Measurements from ENCODE around the gene SPAG8.

The SPAG8 gene

DNA sequence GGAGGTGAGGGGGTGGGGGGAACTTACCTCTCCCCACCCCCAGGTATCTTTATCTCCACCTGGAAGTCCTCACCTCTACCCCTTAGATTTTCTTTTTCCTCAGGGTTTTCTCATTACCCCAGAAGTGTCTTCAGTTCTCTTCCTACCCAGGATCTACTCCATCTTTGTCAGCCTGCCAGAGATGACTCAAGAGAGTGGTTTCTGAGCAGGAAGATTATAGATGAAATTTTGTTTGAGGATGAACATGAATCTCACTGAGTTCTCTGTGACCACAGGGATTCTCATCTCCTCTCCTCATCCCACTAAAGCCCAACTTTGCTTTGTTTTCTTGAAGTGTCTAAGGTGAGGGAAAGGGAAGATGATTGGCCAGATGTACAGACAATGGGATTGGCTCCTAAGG lies 8.0 kb upstream of the SPAG8 start:
- Histone ChIP-seq H3K27me3 (ENCODE audit: control insufficient read depth, insufficient read depth, low read length) (no peaks in the 10 kb centered on the region), H3K9me3 (ENCODE audit: control insufficient read depth, insufficient read depth, low read depth, low read length) (no peaks in the 10 kb centered on the region), H3K4me3 (ENCODE audit: low read depth, low read length) (no peak overlapping the region), H3K4me1 (ENCODE audit: control insufficient read depth, insufficient read depth, low read length) (peaks cover 12% of the 10 kb centered on the region; the same call in 1 of the 2 replicates), H3K36me3 (ENCODE audit: control insufficient read depth, insufficient read depth, low read length) (no peaks in the 10 kb centered on the region), H3K27ac (ENCODE audit: low read depth, low read length) (no peak overlapping the region), H3K9ac (ENCODE audit: low read length) (no peak overlapping the region)

GRCh38 chr9:35818341-35818740 lies 6.3 kb upstream of the SPAG8 start:
- H3K9me3 ChIP-seq (ENCODE audit: control insufficient read depth, insufficient read depth, low read depth, low read length): no peaks in the 10 kb centered on the region
- no peak overlapping the region for H3K27ac ChIP-seq (ENCODE audit: low read depth, low read length)
- no peaks in the 10 kb centered on the region for H3K27me3 ChIP-seq (ENCODE audit: control insufficient read depth, insufficient read depth, low read length)
- H3K4me3 ChIP-seq (ENCODE audit: low read depth, low read length): no peak overlapping the region
- H3K4me1 ChIP-seq (ENCODE audit: control insufficient read depth, insufficient read depth, low read length): peaks cover 15% of the 10 kb centered on the region
- H3K36me3 ChIP-seq (ENCODE audit: control insufficient read depth, insufficient read depth, low read length): no peaks in the 10 kb centered on the region
- H3K9ac ChIP-seq (ENCODE audit: low read length): no peak overlapping the region

- Histone ChIP-seq H3K9ac (ENCODE audit: low read length) (no peak overlapping the region), H3K27ac (ENCODE audit: low read depth, low read length) (no peak overlapping the region), H3K27me3 (ENCODE audit: control insufficient read depth, insufficient read depth, low read length) (no peaks in the 10 kb centered on the region), H3K36me3 (ENCODE audit: control insufficient read depth, insufficient read depth, low read length) (no peaks in the 10 kb centered on the region), H3K4me3 (ENCODE audit: low read depth, low read length) (no peak overlapping the region), H3K4me1 (ENCODE audit: control insufficient read depth, insufficient read depth, low read length) (peaks cover 13% of the 10 kb centered on the region), H3K9me3 (ENCODE audit: control insufficient read depth, insufficient read depth, low read depth, low read length) (no peaks in the 10 kb centered on the region)
These were observed 4.6 kb upstream of the SPAG8 start for GRCh38 chr9:35816708-35817107.

DNA sequence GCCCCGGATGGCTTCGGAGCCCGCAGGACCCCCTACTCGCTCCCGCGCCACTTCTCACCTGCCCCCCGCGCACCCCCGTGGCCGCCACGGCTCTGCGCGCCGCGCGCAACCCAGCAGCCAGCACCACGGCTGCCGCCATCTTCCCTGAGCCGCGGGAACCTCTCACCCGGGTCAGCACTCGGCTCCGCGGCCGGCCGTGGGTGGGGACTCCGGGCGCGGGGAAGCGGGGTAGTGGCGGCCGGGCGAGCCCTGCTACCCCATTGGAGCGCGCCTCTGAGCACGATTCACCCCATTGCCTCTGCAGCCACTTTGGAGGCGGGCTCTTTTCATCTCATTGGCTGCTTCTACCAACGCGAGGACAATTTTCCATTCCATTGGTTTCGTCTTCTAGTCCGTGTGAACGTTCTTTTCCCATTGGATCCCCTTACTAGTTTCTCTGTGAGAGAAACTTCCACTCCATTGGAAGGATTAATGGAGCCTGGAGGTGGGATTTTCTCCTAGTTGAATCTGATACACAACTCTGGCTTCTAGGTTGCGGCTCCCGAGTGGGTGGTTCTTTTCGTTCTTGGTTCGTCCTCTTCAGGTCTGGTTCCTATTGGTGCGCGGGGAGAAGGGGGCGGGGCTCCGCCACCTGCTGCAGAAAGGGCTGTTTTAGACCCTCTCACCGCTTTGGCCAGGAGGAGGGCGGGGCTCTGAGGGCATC lies 2.9 kb upstream of the SPAG8 start, which contains the start of gene HINT2:
Gene HINT2, minus strand, starts transcription at position 202 of the 703 bp plus-strand sequence. Its CDS starts 63 bp downstream, at position 139.
- Histone ChIP-seq H3K4me3 (ENCODE audit: low read depth, low read length) (peak within 1 kb of the TSS; percentile 75), H3K36me3 (ENCODE audit: control insufficient read depth, insufficient read depth, low read length) (no peaks in the 10 kb centered on the region), H3K9me3 (ENCODE audit: control insufficient read depth, insufficient read depth, low read depth, low read length) (no peaks in the 10 kb centered on the region), H3K27ac (ENCODE audit: low read depth, low read length) (peak within 1 kb of the TSS; percentile 80), H3K27me3 (ENCODE audit: control insufficient read depth, insufficient read depth, low read length) (no peaks in the 10 kb centered on the region), H3K9ac (ENCODE audit: low read length) (peak within 1 kb of the TSS; percentile 85), H3K4me1 (ENCODE audit: control insufficient read depth, insufficient read depth, low read length) (peaks cover 13% of the 10 kb centered on the region)

GRCh38 chr9:35814106-35814840 lies 2.2 kb upstream of the SPAG8 start:
- Histone ChIP-seq H3K9ac (ENCODE audit: low read length) (peak overlapping the region; percentile 85), H3K4me1 (ENCODE audit: control insufficient read depth, insufficient read depth, low read length) (peaks cover 13% of the 10 kb centered on the region), H3K36me3 (ENCODE audit: control insufficient read depth, insufficient read depth, low read length) (no peaks in the 10 kb centered on the region), H3K9me3 (ENCODE audit: control insufficient read depth, insufficient read depth, low read depth, low read length) (no peaks in the 10 kb centered on the region), H3K27me3 (ENCODE audit: control insufficient read depth, insufficient read depth, low read length) (no peaks in the 10 kb centered on the region), H3K4me3 (ENCODE audit: low read depth, low read length) (peak overlapping the region; percentile 75), H3K27ac (ENCODE audit: low read depth, low read length) (peak overlapping the region; percentile 80)

- peak overlapping the region; percentile 75; the same call in 1 of the 2 replicates for H3K4me3 ChIP-seq (ENCODE audit: low read depth, low read length)
These were observed 1.5 kb upstream of the SPAG8 start for GRCh38 chr9:35813434-35814105.

GRCh38 chr9:35811381-35812024 lies 559 bp downstream of the SPAG8 start:
- H3K4me1 ChIP-seq (ENCODE audit: control insufficient read depth, insufficient read depth, low read length): peaks cover 13% of the 10 kb centered on the region
- H3K4me3 ChIP-seq (ENCODE audit: low read depth, low read length): peak overlapping the region; percentile 56
- H3K9ac ChIP-seq (ENCODE audit: low read length): no peak overlapping the region
- no peaks in the 10 kb centered on the region for H3K27me3 ChIP-seq (ENCODE audit: control insufficient read depth, insufficient read depth, low read length)
- H3K9me3 ChIP-seq (ENCODE audit: control insufficient read depth, insufficient read depth, low read depth, low read length): no peaks in the 10 kb centered on the region
- no peak overlapping the region for H3K27ac ChIP-seq (ENCODE audit: low read depth, low read length)
- H3K36me3 ChIP-seq (ENCODE audit: control insufficient read depth, insufficient read depth, low read length): peaks cover 4% of the 10 kb centered on the region; the same call in 1 of the 2 replicates

More at GRCh38 chr9:35813434-35814105, 1.5 kb upstream of the SPAG8 start:
- Histone ChIP-seq H3K36me3 (ENCODE audit: control insufficient read depth, insufficient read depth, low read length) (no peaks in the 10 kb centered on the region), H3K27me3 (ENCODE audit: control insufficient read depth, insufficient read depth, low read length) (no peaks in the 10 kb centered on the region), H3K9me3 (ENCODE audit: control insufficient read depth, insufficient read depth, low read depth, low read length) (no peaks in the 10 kb centered on the region), H3K9ac (ENCODE audit: low read length) (no peak overlapping the region), H3K27ac (ENCODE audit: low read depth, low read length) (no peak overlapping the region), H3K4me1 (ENCODE audit: control insufficient read depth, insufficient read depth, low read length) (peaks cover 13% of the 10 kb centered on the region)

GRCh38 chr9:35810122-35810521 lies 1.9 kb downstream of the SPAG8 start:
- Histone ChIP-seq H3K36me3 (ENCODE audit: control insufficient read depth, insufficient read depth, low read length) (peaks cover 18% of the 10 kb centered on the region), H3K4me1 (ENCODE audit: control insufficient read depth, insufficient read depth, low read length) (peaks cover 13% of the 10 kb centered on the region), H3K9me3 (ENCODE audit: control insufficient read depth, insufficient read depth, low read depth, low read length) (no peaks in the 10 kb centered on the region), H3K9ac (ENCODE audit: low read length) (no peak overlapping the region), H3K27ac (ENCODE audit: low read depth, low read length) (no peak overlapping the region), H3K4me3 (ENCODE audit: low read depth, low read length) (no peak overlapping the region), H3K27me3 (ENCODE audit: control insufficient read depth, insufficient read depth, low read length) (no peaks in the 10 kb centered on the region)

GRCh38 chr9:35808433-35808832 lies 3.6 kb downstream of the SPAG8 start:
- Histone ChIP-seq H3K4me3 (ENCODE audit: low read depth, low read length) (no peak overlapping the region), H3K9ac (ENCODE audit: low read length) (no peak overlapping the region), H3K36me3 (ENCODE audit: control insufficient read depth, insufficient read depth, low read length) (peaks cover 19% of the 10 kb centered on the region), H3K27me3 (ENCODE audit: control insufficient read depth, insufficient read depth, low read length) (no peaks in the 10 kb centered on the region), H3K9me3 (ENCODE audit: control insufficient read depth, insufficient read depth, low read depth, low read length) (no peaks in the 10 kb centered on the region), H3K27ac (ENCODE audit: low read depth, low read length) (no peak overlapping the region), H3K4me1 (ENCODE audit: control insufficient read depth, insufficient read depth, low read length) (peaks cover 5% of the 10 kb centered on the region; the same call in 1 of the 2 replicates)

- Histone ChIP-seq H3K4me1 (ENCODE audit: control insufficient read depth, insufficient read depth, low read length) (no peaks in the 10 kb centered on the region), H3K9ac (ENCODE audit: low read length) (no peak overlapping the region), H3K36me3 (ENCODE audit: control insufficient read depth, insufficient read depth, low read length) (peaks cover 27% of the 10 kb centered on the region), H3K27ac (ENCODE audit: low read depth, low read length) (no peak overlapping the region), H3K27me3 (ENCODE audit: control insufficient read depth, insufficient read depth, low read length) (no peaks in the 10 kb centered on the region), H3K4me3 (ENCODE audit: low read depth, low read length) (no peak overlapping the region), H3K9me3 (ENCODE audit: control insufficient read depth, insufficient read depth, low read depth, low read length) (no peaks in the 10 kb centered on the region)
These were observed 6.0 kb downstream of the SPAG8 start for GRCh38 chr9:35806101-35806500.

Data from HUES6 (cell line).